Natural killer cell (primary cell): ENCODE data around the gene GARNL3. TPM values are rescaled to one million over a fixed set of nuclear protein-coding genes. Genes with fewer than 3 reads are reported as not detected.

Experiments used
- ATAC-seq, 3 donors: fragments of 150-1000 bp in 2 of 3; fragments of 200-7000 bp in 1 of 3; cut with Tn5 transposase; 1 replicate in 1 of 3; 2 replicates in 2 of 3; pipeline ENCODE4 v1.10.0; 2021; ENCODE audit warnings: mild to moderate bottlenecking in 2 of 3, moderate library complexity in 2 of 3
- DNase-seq, 2 donors: peaks; one replicate each; pipeline versions ENCODE4 v3.0.0 to v3.0.0-alpha.2; 2013 to 2021; ENCODE audit warnings: mixed read lengths in 1 of 2
- H3K27ac ChIP-seq: one replicate; pipeline ENCODE4 v1.5.1; 2013; ENCODE audit warnings: mild to moderate bottlenecking, low read length
- H3K27me3 ChIP-seq: one replicate; pipeline ENCODE4 v1.6.1; 2013; ENCODE audit warnings: low read length; ENCODE audit not compliant: control insufficient read depth, insufficient read depth
- H3K36me3 ChIP-seq: one replicate; pipeline ENCODE4 v1.6.1; 2013; ENCODE audit warnings: low read length; ENCODE audit not compliant: control insufficient read depth, insufficient read depth
- H3K4me1 ChIP-seq: one replicate; pipeline ENCODE4 v1.6.1; 2013; ENCODE audit warnings: low read length; ENCODE audit not compliant: control insufficient read depth, insufficient read depth
- H3K4me3 ChIP-seq: one replicate; pipeline ENCODE4 v1.5.1; 2013; ENCODE audit warnings: low read length
- H3K9me3 ChIP-seq: one replicate; pipeline ENCODE4 v1.6.1; 2013; ENCODE audit warnings: low read length; ENCODE audit not compliant: control insufficient read depth, insufficient read depth
- H3K27ac Mint-ChIP-seq, 2 donors: one replicate each; pipeline ENCODE4 v1.8.0; 2022; ENCODE audit warnings: mild to moderate bottlenecking in 2 of 2, mixed read lengths in 2 of 2, moderate library complexity in 1 of 2
- H3K27me3 Mint-ChIP-seq, 2 donors: one replicate each; pipeline ENCODE4 v1.8.0; 2022; ENCODE audit warnings: low read depth in 2 of 2, mixed read lengths in 2 of 2
- H3K36me3 Mint-ChIP-seq: one replicate; pipeline ENCODE4 v1.8.0; 2022; ENCODE audit warnings: mixed read lengths
- H3K4me1 Mint-ChIP-seq, 2 donors: one replicate each; pipeline ENCODE4 v1.8.0; 2022; ENCODE audit warnings: mixed read lengths in 2 of 2
- H3K4me3 Mint-ChIP-seq: one replicate; pipeline ENCODE4 v1.8.0; 2022; ENCODE audit warnings: mild to moderate bottlenecking, moderate library complexity, mixed read lengths
- H3K9me3 Mint-ChIP-seq, 2 donors: one replicate each; pipeline ENCODE4 v1.8.0; 2022; ENCODE audit warnings: mixed read lengths in 2 of 2
- CTCF ChIP-seq: fragments of 200-600 bp; IDR thresholded peaks from one replicate; pipeline ENCODE4 v1.8.0; 2022; ENCODE audit warnings: antibody characterized with exemption
- WGBS: methylation state at CpG from one replicate; pipeline ENCODE4 v1.1.7; 2013; ENCODE audit warnings: missing lambda C conversion rate; ENCODE audit not compliant: insufficient coverage; 5-methylcytosine and 5-hydroxymethylcytosine counted together
- intact Hi-C: fragments of 100-400 bp; cut with micrococcal nuclease; formaldehyde crosslinking; loops from one replicate; pipeline ENCODE4 v1.14.2; 2022
- total RNA-seq, 4 donors: library from RNA; stranded (reverse); fragments of 120-200 nt in 1 of 4; gene quantifications; one replicate each; pipeline versions ENCODE4 v1.2.3 to v1.2.4, GENCODE V29; 2013 to 2022

Gene GARNL3
- total RNA-seq, 3 donors from 2014 or later (not counting 1 experiment from before 2014, with no cell fraction given), result 3.8 to 6.0 (median 6.0) TPM

DNA sequence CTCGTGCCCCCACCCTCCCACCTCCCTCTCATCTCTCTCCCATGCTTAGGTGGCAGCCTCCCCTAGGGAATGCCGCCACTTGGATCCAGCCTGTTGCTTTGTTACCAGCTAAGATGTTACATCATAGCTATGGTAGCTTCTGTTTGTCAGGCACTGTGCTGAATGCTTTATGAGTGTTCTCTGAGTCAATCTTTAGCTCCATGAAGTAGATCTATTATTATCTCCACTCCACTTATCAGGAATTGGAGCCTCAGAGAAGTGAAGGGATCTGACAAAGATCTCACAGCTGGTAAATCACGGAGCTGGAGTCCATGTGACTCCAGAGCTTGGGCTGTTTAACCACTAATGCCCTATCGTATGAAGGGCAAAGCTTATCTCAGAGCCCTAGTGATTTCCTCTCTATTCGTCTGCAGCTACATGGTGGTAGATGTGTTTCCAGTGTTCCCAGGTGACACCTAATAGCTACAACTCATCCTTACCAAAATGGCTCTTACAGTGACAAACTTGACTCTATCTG lies 54.1 kb downstream of the GARNL3 start:
- peaks cover 4% of the 10 kb centered on the region for H3K4me1 ChIP-seq
- H3K36me3 ChIP-seq, result no peaks in the 10 kb centered on the region
- no peaks in the 10 kb centered on the region for H3K9me3 ChIP-seq
- no peak for DNase-seq
- H3K4me3 ChIP-seq, result no peak overlapping the region
- Mint-ChIP-seq H3K4me1 (peaks cover 0 to 9% of the 10 kb centered on the region in 2 donors), H3K27ac (no peak overlapping the region), H3K9me3 (no peaks in the 10 kb centered on the region), H3K27me3 (peaks cover 5 to 15% of the 10 kb centered on the region in 2 donors), H3K4me3 (no peak overlapping the region), H3K36me3 (no peaks in the 10 kb centered on the region)
- ATAC-seq, result no peak
- H3K27me3 ChIP-seq, result no peaks in the 10 kb centered on the region
- intact Hi-C loops, result no loop called here
- H3K27ac ChIP-seq, result no peak overlapping the region
- 68% methylated on average over 5 of the region's 5 CpGs for WGBS
- TF ChIP-seq CTCF, result no peak

DNA sequence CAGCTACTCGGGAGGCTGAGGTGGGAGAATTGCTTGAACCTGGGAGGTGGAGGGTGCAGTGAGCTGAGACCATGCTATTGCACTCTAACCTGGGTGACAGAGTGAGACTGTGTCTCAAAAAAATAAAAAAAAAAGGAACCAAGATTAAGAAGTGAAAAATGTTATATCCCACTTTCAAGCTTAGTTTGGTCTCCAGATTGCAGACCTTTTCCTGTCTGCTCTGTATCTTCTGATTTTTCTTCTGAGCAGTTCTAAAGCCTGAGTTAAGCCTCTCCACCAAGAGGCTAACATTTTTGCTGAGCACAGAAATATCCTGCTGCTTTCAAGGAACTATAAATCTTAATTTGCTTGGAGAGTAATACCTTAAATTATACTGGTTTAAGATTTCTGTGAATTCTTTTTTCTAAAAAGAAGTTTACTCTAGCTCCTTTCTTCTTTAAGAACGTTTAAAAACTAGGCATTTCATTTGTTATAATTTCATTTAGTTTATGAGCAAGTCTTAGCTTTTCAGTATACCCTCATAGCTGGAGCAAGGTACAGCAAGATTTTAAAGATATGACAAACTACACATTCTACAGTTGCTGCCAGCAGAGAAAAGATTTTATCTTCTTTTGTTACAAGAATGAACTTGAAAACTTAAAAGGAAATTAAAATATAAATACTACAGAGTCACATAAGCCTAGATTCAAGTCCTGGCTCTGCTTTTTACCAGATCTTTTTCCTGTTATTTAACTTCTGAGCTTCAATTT lies 55.0 kb downstream of the GARNL3 start:
- no peaks in the 10 kb centered on the region for H3K36me3 ChIP-seq
- no peak overlapping the region for H3K4me3 ChIP-seq
- 81% methylated on average over 1 of the region's 2 CpGs for WGBS
- peaks cover 5 to 15% of the 10 kb centered on the region in 2 donors for H3K27me3 Mint-ChIP-seq
- H3K9me3 ChIP-seq, result no peaks in the 10 kb centered on the region
- no peaks in the 10 kb centered on the region for H3K9me3 Mint-ChIP-seq
- H3K4me3 Mint-ChIP-seq, result no peak overlapping the region
- peaks cover 4% of the 10 kb centered on the region for H3K4me1 ChIP-seq
- H3K27ac ChIP-seq, result no peak overlapping the region
- no peaks in the 10 kb centered on the region for H3K36me3 Mint-ChIP-seq
- peaks cover 0 to 9% of the 10 kb centered on the region in 2 donors for H3K4me1 Mint-ChIP-seq
- no peak for ATAC-seq
- no peak for TF ChIP-seq CTCF
- intact Hi-C loops, result no loop called here
- DNase-seq, result no peak
- no peaks in the 10 kb centered on the region for H3K27me3 ChIP-seq
- no peak overlapping the region for H3K27ac Mint-ChIP-seq

GRCh38 chr9:127320115-127320378 lies 55.5 kb downstream of the GARNL3 start:
- Histone ChIP-seq H3K4me1 (peaks cover 4% of the 10 kb centered on the region), H3K9me3 (no peaks in the 10 kb centered on the region), H3K27ac (no peak overlapping the region), H3K36me3 (no peaks in the 10 kb centered on the region), H3K4me3 (no peak overlapping the region), H3K27me3 (no peaks in the 10 kb centered on the region)
- Mint-ChIP-seq H3K36me3 (no peaks in the 10 kb centered on the region), H3K27me3 (peaks cover 5 to 15% of the 10 kb centered on the region in 2 donors), H3K9me3 (no peaks in the 10 kb centered on the region), H3K4me3 (no peak overlapping the region), H3K27ac (no peak overlapping the region), H3K4me1 (peaks cover 0 to 9% of the 10 kb centered on the region in 2 donors)
- no peak for TF ChIP-seq CTCF
- no CpG with 5 or more reads among the region's 2 CpGs for WGBS
- ATAC-seq (no peak), DNase-seq (no peak)
- intact Hi-C loops, result no loop called here

DNA sequence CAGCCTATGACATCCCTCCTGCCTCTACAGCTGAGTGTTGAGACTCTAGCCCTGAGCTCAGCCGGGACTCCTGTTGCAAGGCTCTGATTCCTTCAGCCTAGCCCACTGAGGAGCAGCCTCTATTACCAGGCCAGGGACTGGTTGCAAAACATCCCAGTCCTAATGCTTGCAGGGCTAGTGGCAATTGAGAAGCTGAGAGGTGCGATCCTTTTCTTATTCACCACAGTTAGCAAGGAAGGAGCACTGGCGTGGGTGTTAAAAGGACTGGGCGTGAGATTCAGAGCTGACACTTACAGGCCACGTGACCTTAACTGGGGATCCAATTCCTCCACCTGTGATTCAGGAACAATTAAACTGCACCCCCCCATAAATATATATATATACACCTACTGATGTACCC lies 58.8 kb downstream of the GARNL3 start:
- Histone ChIP-seq H3K27ac (no peak overlapping the region), H3K27me3 (no peaks in the 10 kb centered on the region), H3K9me3 (no peaks in the 10 kb centered on the region), H3K4me3 (no peak overlapping the region), H3K36me3 (no peaks in the 10 kb centered on the region), H3K4me1 (peaks cover 4% of the 10 kb centered on the region)
- intact Hi-C loops, result no loop called here
- DNase-seq (no peak), ATAC-seq (peak in 2 of 3 donors; percentile 55 to 88)
- Mint-ChIP-seq H3K9me3 (no peaks in the 10 kb centered on the region), H3K36me3 (no peaks in the 10 kb centered on the region), H3K27me3 (peaks cover 5 to 6% of the 10 kb centered on the region in 2 donors), H3K4me1 (peaks cover 0 to 9% of the 10 kb centered on the region in 2 donors), H3K4me3 (peak overlapping the region; percentile 25), H3K27ac (no peak overlapping the region)
- WGBS, result 73% methylated on average over 5 of the region's 5 CpGs
- TF ChIP-seq CTCF, result no peak
